ENCODE results near the gene LAG3. TPM values are rescaled to one million over a fixed set of nuclear protein-coding genes. Genes with fewer than 3 reads are reported as not detected.

LAG3 gene
- total and polyA plus RNA-seq, 10 of the 15 experiments (the other 5 are each of a cell fraction or from before 2014, with no cell fraction given): 0.52 to 4.2 (median 1.0) TPM; not detected in 1

GRCh38 chr12:6752921-6753771 lies 19.2 kb upstream of the LAG3 start, which contains the start of gene MLF2 (continued):
- TF ChIP-seq EP300 (IDR thresholded peaks at IDR 0.05; ENCODE audit: borderline replicate concordance in 1 of 2, control insufficient read depth in 1 of 2, low read depth in 2 of 2, low read length in 2 of 2): peak in 1 of 2 experiments; percentile 40; a peak in 1 of 4 replicates
- TF ChIP-seq IRF3 (IDR thresholded peaks at IDR 0.05): no peak
- TF ChIP-seq NFXL1 (IDR thresholded peaks at IDR 0.05; ENCODE audit: borderline replicate concordance): no peak
- no peak for TF ChIP-seq NFIC (IDR thresholded peaks at IDR 0.05; ENCODE audit: low read depth, low read length)
- TF ChIP-seq WRNIP1 (IDR thresholded peaks at IDR 0.05; ENCODE audit: borderline replicate concordance, low read depth, low read length): no peak
- TF ChIP-seq ZNF592 (IDR thresholded peaks at IDR 0.05): peak; percentile 87
- TF ChIP-seq ETV6 (conservative IDR thresholded peaks at IDR 0.05 in 1 of 2, IDR thresholded peaks at IDR 0.05 in 1 of 2; ENCODE audit: borderline replicate concordance in 1 of 2, low read depth in 1 of 2): no peak
- TF ChIP-seq PAX8 (IDR thresholded peaks at IDR 0.05): no peak
- no peak for TF ChIP-seq JUNB (IDR thresholded peaks at IDR 0.05)
- TF ChIP-seq E4F1 (IDR thresholded peaks at IDR 0.05; ENCODE audit: borderline replicate concordance, partially characterized antibody): peak; percentile 11
- no peak for TF ChIP-seq ZNF274 (IDR thresholded peaks at IDR 0.05; ENCODE audit: insufficient read depth, insufficient read length)
- no peak for TF ChIP-seq CUX1 (IDR thresholded peaks at IDR 0.05; ENCODE audit: insufficient replicate concordance, low read depth, low read length)

Data from GM12878 (cell line).